GM12878 (cell line): ENCODE results near the gene CLPSL1. TPM values are rescaled to one million over a fixed set of nuclear protein-coding genes. Genes with fewer than 3 reads are reported as not detected.

ENCODE experiments used
- CEBPB ChIP-seq, 2 experiments: fragments of 150-350 bp in 1 of 2; IDR thresholded peaks; 2 replicates each; pipeline ENCODE4 v1.6.1; 2012 to 2014; ENCODE audit warnings: low read depth in 2 of 2, low read length in 2 of 2, borderline replicate concordance in 1 of 2, inconsistent platforms in 1 of 2
- CHD4 ChIP-seq: fragments of 200-600 bp; sonication (generic); IDR thresholded peaks from 2 replicates; pipeline ENCODE4 v1.6.1; 2016; ENCODE audit warnings: mild to moderate bottlenecking
- EED ChIP-seq: sonication (generic); IDR thresholded peaks from 2 replicates; pipeline ENCODE4 v1.6.1; 2016; ENCODE audit warnings: antibody characterized with exemption, low read depth
- FOXM1 ChIP-seq: IDR thresholded peaks from 2 replicates; pipeline ENCODE4 v1.6.1; 2012; ENCODE audit warnings: low read depth, mild to moderate bottlenecking, inconsistent platforms, low read length, moderate library complexity
- IRF3 ChIP-seq: fragments of 450-650 bp; IDR thresholded peaks from 2 replicates; pipeline ENCODE4 v1.6.1; 2014; ENCODE audit warnings: mild to moderate bottlenecking
- MYB ChIP-seq: fragments of 150-350 bp; IDR thresholded peaks from 2 replicates; pipeline ENCODE4 v1.6.1; 2014; ENCODE audit warnings: mild to moderate bottlenecking, low read depth, low read length, borderline replicate concordance
- NFYA ChIP-seq: IDR thresholded peaks from 2 replicates; pipeline ENCODE4 v1.6.1; 2011; ENCODE audit warnings: low read depth, mild to moderate bottlenecking, low read length, improper control_type of control experiment, borderline replicate concordance
- PAX5 ChIP-seq: IDR thresholded peaks from 2 replicates; pipeline ENCODE4 v1.6.1; 2011; ENCODE audit warnings: low read depth, low read length, borderline replicate concordance
- PKNOX1 ChIP-seq: fragments of 450-650 bp; IDR thresholded peaks from 2 replicates; pipeline ENCODE4 v1.6.1; 2016; ENCODE audit warnings: mild to moderate bottlenecking
- POLR2AphosphoS2 ChIP-seq: IDR thresholded peaks from 2 replicates; pipeline ENCODE4 v1.6.1; 2011; ENCODE audit warnings: low read depth, mild to moderate bottlenecking, low read length, improper control_type of control experiment, moderate library complexity
- RAD21 ChIP-seq: IDR thresholded peaks from 2 replicates; pipeline ENCODE4 v1.6.1; 2011; ENCODE audit warnings: mild to moderate bottlenecking, low read depth, low read length, moderate library complexity; ENCODE audit not compliant: insufficient read depth
- RELB ChIP-seq: fragments of 450-650 bp; IDR thresholded peaks from 2 replicates; pipeline ENCODE4 v1.6.1; 2017; ENCODE audit warnings: low read depth, mild to moderate bottlenecking, moderate library complexity
- RUNX3 ChIP-seq: IDR thresholded peaks from 2 replicates; pipeline ENCODE4 v1.6.1; 2012; ENCODE audit warnings: low read length, inconsistent platforms
- SP1 ChIP-seq: IDR thresholded peaks from one replicate; pipeline ENCODE4 v1.6.1; 2011; ENCODE audit warnings: low read depth, low read length
- WRNIP1 ChIP-seq: IDR thresholded peaks from 2 replicates; pipeline ENCODE4 v1.6.1; 2011; ENCODE audit warnings: low read depth, low read length, improper control_type of control experiment, borderline replicate concordance
- ZNF217 ChIP-seq: fragments of 450-650 bp; IDR thresholded peaks from 2 replicates; pipeline ENCODE4 v1.6.1; 2017; ENCODE audit warnings: antibody characterized with exemption, mild to moderate bottlenecking
- ZNF274 ChIP-seq: IDR thresholded peaks from one replicate; pipeline ENCODE4 v1.8.0; 2011; ENCODE audit not compliant: insufficient read length, insufficient read depth
- ZSCAN29 ChIP-seq: fragments of 450-650 bp; IDR thresholded peaks from 2 replicates; pipeline ENCODE4 v1.6.1; 2017; ENCODE audit warnings: mild to moderate bottlenecking, moderate library complexity
- polyA plus RNA-seq, 11 experiments: library from polyadenylated mRNA; depleted of rRNA in 4 of 11; unstranded in 6 of 11; stranded (reverse) in 5 of 11; fragments of >200 nt; fragmentation: Nextera tagmentation in 4 of 11; fragmentation: Illumina TruSeq in 1 of 11; extraction: Ambion mirVana in 4 of 11; extraction: Trizol in 1 of 11; gene quantifications; 1 replicate in 1 of 11; 2 replicates in 10 of 11; pipeline versions ENCODE4 v1.2.1 to v1.2.3, GENCODE V29; 2011 to 2016; ENCODE audit warnings: inconsistent platforms in 2 of 11, missing spikeins in 2 of 11, low read depth in 1 of 11
- total RNA-seq, 4 experiments: library from RNA; depleted of rRNA in 3 of 4; stranded (reverse); fragments of >200 nt in 3 of 4; fragmentation: Illumina TruSeq in 1 of 4; extraction: Trizol in 1 of 4; gene quantifications; 2 replicates each; pipeline versions ENCODE4 v1.2.1 to v1.2.3, GENCODE V29; 2013 to 2021
- TF ChIP-seq, protein P1 (sequence below): fragments of 450-650 bp; formaldehyde crosslinking; IDR thresholded peaks from 2 replicates; pipeline ENCODE4 v1.4.0; 2022; ENCODE audit warnings: mild to moderate bottlenecking, moderate library complexity
- TF ChIP-seq, protein P2 (sequence below), 3 experiments: IDR thresholded peaks in 2 of 3; conservative IDR thresholded peaks in 1 of 3; 2 replicates each; pipeline ENCODE4 v1.5.1; 2011; ENCODE audit warnings: low read depth in 3 of 3, low read length in 3 of 3, mild to moderate bottlenecking in 3 of 3, control low read depth in 2 of 3, moderate library complexity in 2 of 3, inconsistent platforms in 1 of 3, mixed read lengths in 1 of 3; ENCODE audit not compliant: control insufficient read depth in 2 of 3, insufficient read depth in 1 of 3; ENCODE audit errors: extremely low read depth in 1 of 3

Gene CLPSL1
- total and polyA plus RNA-seq, 10 of the 15 experiments (the other 5 are each of a cell fraction or from before 2014, with no cell fraction given): not detected

GRCh38 chr6:35737413-35738211, 43.2 kb upstream of the CLPSL1 start (continued):
- TF ChIP-seq RUNX3 (peak; percentile 56), ZNF217 (no peak), PAX5 (no peak), WRNIP1 (no peak), CHD4 (no peak), PKNOX1 (no peak), IRF3 (no peak), MYB (no peak), POLR2AphosphoS2 (no peak), CEBPB (IDR thresholded peaks at IDR 0.05; ENCODE audit: borderline replicate concordance in 1 of 2, low read depth in 2 of 2, low read length in 2 of 2) (peak in 1 of 2 experiments; percentile 48; a peak in 1 of 4 replicates), FOXM1 (0 out of 2 replicates have a peak, but pooled peaks have one; percentile 34), ZNF274 (no peak), ZSCAN29 (no peak), RELB (no peak), RAD21 (peak; percentile 89), SP1 (no peak), NFYA (no peak), EED (no peak)
- TF ChIP-seq, protein P1, sequence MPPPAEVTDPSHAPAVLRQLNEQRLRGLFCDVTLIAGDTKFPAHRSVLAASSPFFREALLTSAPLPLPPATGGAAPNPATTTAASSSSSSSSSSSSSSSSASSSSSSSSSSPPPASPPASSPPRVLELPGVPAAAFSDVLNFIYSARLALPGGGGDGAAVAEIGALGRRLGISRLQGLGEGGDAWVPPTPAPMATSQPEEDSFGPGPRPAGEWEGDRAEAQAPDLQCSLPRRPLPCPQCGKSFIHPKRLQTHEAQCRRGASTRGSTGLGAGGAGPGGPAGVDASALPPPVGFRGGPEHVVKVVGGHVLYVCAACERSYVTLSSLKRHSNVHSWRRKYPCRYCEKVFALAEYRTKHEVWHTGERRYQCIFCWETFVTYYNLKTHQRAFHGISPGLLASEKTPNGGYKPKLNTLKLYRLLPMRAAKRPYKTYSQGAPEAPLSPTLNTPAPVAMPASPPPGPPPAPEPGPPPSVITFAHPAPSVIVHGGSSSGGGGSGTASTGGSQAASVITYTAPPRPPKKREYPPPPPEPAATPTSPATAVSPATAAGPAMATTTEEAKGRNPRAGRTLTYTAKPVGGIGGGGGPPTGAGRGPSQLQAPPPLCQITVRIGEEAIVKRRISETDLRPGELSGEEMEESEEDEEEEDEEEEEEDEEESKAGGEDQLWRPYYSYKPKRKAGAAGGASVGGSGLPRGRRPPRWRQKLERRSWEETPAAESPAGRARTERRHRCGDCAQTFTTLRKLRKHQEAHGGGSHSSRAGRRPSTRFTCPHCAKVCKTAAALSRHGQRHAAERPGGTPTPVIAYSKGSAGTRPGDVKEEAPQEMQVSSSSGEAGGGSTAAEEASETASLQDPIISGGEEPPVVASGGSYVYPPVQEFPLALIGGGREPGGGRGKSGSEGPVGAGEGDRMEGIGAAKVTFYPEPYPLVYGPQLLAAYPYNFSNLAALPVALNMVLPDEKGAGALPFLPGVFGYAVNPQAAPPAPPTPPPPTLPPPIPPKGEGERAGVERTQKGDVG (CRISPR knock-in tag): no peak
- TF ChIP-seq, protein P2, sequence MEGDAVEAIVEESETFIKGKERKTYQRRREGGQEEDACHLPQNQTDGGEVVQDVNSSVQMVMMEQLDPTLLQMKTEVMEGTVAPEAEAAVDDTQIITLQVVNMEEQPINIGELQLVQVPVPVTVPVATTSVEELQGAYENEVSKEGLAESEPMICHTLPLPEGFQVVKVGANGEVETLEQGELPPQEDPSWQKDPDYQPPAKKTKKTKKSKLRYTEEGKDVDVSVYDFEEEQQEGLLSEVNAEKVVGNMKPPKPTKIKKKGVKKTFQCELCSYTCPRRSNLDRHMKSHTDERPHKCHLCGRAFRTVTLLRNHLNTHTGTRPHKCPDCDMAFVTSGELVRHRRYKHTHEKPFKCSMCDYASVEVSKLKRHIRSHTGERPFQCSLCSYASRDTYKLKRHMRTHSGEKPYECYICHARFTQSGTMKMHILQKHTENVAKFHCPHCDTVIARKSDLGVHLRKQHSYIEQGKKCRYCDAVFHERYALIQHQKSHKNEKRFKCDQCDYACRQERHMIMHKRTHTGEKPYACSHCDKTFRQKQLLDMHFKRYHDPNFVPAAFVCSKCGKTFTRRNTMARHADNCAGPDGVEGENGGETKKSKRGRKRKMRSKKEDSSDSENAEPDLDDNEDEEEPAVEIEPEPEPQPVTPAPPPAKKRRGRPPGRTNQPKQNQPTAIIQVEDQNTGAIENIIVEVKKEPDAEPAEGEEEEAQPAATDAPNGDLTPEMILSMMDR (IDR thresholded peaks at IDR 0.05 in 2 of 3, conservative IDR thresholded peaks at IDR 0.05 in 1 of 3; ENCODE audit: control insufficient read depth in 2 of 3, extremely low read depth in 1 of 3, insufficient read depth in 1 of 3, low read depth in 3 of 3, low read length in 3 of 3): peak; percentile 68 to 87 (median 87); a peak in 5 of 6 replicates
